SHP77 (cell line): Measurements from ENCODE around the gene ENSA.
A peak's percentile ranks its signal among the peaks of the same experiment; 100 is the strongest.
"Not testable (repeated sequence)": the region's sequence is repeated elsewhere in the genome, so short reads cannot be mapped to it uniquely, and the experiment has no call there.

Experiments used
- DNase-seq, 2 experiments: peaks; one replicate each; lab custom pipeline; 2025; lab: John Stamatoyannopoulos, UW

Gene ENSA

GRCh38 chr1:150629115-150629928 is at the start of gene ENSA:
Gene ENSA, minus strand, starts transcription at chr1:150629612. Its CDS starts 142 bp downstream, at chr1:150629470.
- peak; percentile 100 for DNase-seq

GRCh38 chr1:150678988-150679387 is 49.6 kb upstream of the ENSA start:
- DNase-seq, result no peak

GRCh38 chr1:150674881-150675280 is 45.5 kb upstream of the ENSA start:
- DNase-seq, result no peak

- DNase-seq, result no peak
These were observed 33.9 kb upstream of the ENSA start for GRCh38 chr1:150663321-150663720.

GRCh38 chr1:150662811-150663210 is 33.4 kb upstream of the ENSA start:
- no peak for DNase-seq

- DNase-seq, result no peak
These were observed 31.7 kb upstream of the ENSA start for GRCh38 chr1:150661156-150661555.

GRCh38 chr1:150660584-150660983 is 31.2 kb upstream of the ENSA start:
- no peak for DNase-seq

GRCh38 chr1:150657064-150657463 is 27.7 kb upstream of the ENSA start:
- DNase-seq, result not testable (repeated sequence)

GRCh38 chr1:150654635-150655034 is 25.2 kb upstream of the ENSA start:
- not testable (repeated sequence) for DNase-seq

- no peak for DNase-seq
These were observed 20.8 kb upstream of the ENSA start for GRCh38 chr1:150650193-150650592.

GRCh38 chr1:150649441-150650075 is 20.1 kb upstream of the ENSA start:
- DNase-seq, result no peak

GRCh38 chr1:150642296-150642695 is 12.9 kb upstream of the ENSA start:
- DNase-seq, result no peak

GRCh38 chr1:150641126-150641815 is 11.9 kb upstream of the ENSA start:
- DNase-seq, result not testable (repeated sequence)

- not testable (repeated sequence) for DNase-seq
These were observed 9.0 kb upstream of the ENSA start for GRCh38 chr1:150638430-150638829.

GRCh38 chr1:150634839-150635622 is 5.6 kb upstream of the ENSA start:
- DNase-seq, result not testable (repeated sequence)

- DNase-seq, result no peak
These were observed 672 bp downstream of the ENSA start for GRCh38 chr1:150628766-150629114.

- DNase-seq, result no peak
These were observed 1.5 kb downstream of the ENSA start for GRCh38 chr1:150627826-150628410.

- DNase-seq, result no peak
These were observed 3.3 kb downstream of the ENSA start for GRCh38 chr1:150626150-150626549.

- DNase-seq, result not testable (repeated sequence)
These were observed 4.9 kb downstream of the ENSA start for GRCh38 chr1:150624546-150624945.

- not testable (repeated sequence) for DNase-seq
These were observed 5.3 kb downstream of the ENSA start for GRCh38 chr1:150624134-150624533.

- no peak for DNase-seq
These were observed 7.0 kb downstream of the ENSA start for GRCh38 chr1:150622303-150622975.
